K562 (cell line): ENCODE data around the gene QKI. TPM values are rescaled to one million over a fixed set of nuclear protein-coding genes. Genes with fewer than 3 reads are reported as not detected.

Source experiments
- BACH1 ChIP-seq: fragments of 200-800 bp; sonication (Bioruptor generic); IDR thresholded peaks from 2 replicates; pipeline ENCODE4 v1.6.1; 2016; ENCODE audit warnings: missing genetic modification characterization, missing compliant biosample characterization
- BRD4 ChIP-seq: fragments of 200-600 bp; sonication (generic); IDR thresholded peaks from 2 replicates; pipeline ENCODE4 v1.6.1; 2017; ENCODE audit warnings: inconsistent platforms
- BRD9 ChIP-seq: fragments of 450-650 bp; IDR thresholded peaks from 2 replicates; pipeline ENCODE4 v1.6.1; 2018; ENCODE audit warnings: low read depth; ENCODE audit not compliant: partially characterized antibody
- E2F3 ChIP-seq: fragments of 250-450 bp; sonication (Bioruptor Pico); IDR thresholded peaks from 2 replicates; pipeline ENCODE4 v1.4.0; 2020; ENCODE audit warnings: mild to moderate bottlenecking
- FOXK1 ChIP-seq: sonication (generic); formaldehyde crosslinking; IDR thresholded peaks from 2 replicates; pipeline ENCODE4 v1.8.0; 2022; ENCODE audit warnings: missing genetic modification reagents, mild to moderate bottlenecking, borderline replicate concordance
- HDGF ChIP-seq: fragments of 450-650 bp; IDR thresholded peaks from 2 replicates; pipeline ENCODE4 v1.6.1; 2016
- LARP7 ChIP-seq: fragments of 450-650 bp; IDR thresholded peaks from 2 replicates; pipeline ENCODE4 v1.6.1; 2016
- POLR2AphosphoS2 ChIP-seq: IDR thresholded peaks from 2 replicates; pipeline ENCODE4 v1.6.1; 2012; ENCODE audit warnings: low read length, improper control_type of control experiment
- SIN3B ChIP-seq: fragments of 450-650 bp; IDR thresholded peaks from 2 replicates; pipeline ENCODE4 v1.6.1; 2017; ENCODE audit warnings: low read depth, mild to moderate bottlenecking, moderate library complexity
- ZBTB33 ChIP-seq: sonication (generic); formaldehyde crosslinking; IDR thresholded peaks from 2 replicates; pipeline ENCODE4 v1.8.1; 2023; ENCODE audit warnings: mild to moderate bottlenecking, missing genetic modification reagents
- ZNF644 ChIP-seq: fragments of 200-800 bp; sonication (Bioruptor generic); IDR thresholded peaks from 2 replicates; pipeline ENCODE4 v1.6.1; 2016; ENCODE audit warnings: low read depth, missing genetic modification characterization, missing compliant biosample characterization
- polyA plus RNA-seq, 8 experiments: library from polyadenylated mRNA; depleted of rRNA in 4 of 8; stranded (reverse) in 5 of 8; unstranded in 3 of 8; fragments of >200 nt; fragmentation: Nextera tagmentation in 2 of 8; fragmentation: Illumina TruSeq in 1 of 8; extraction: Ambion mirVana in 2 of 8; extraction: Trizol in 1 of 8; gene quantifications; 2 replicates each; pipeline versions ENCODE4 v1.2.1 to v1.2.3, GENCODE V29; 2011 to 2014; ENCODE audit warnings: inconsistent platforms in 1 of 8, missing spikeins in 1 of 8
- total RNA-seq, 7 experiments: library from RNA; depleted of rRNA in 6 of 7; stranded (reverse); fragments of >200 nt in 6 of 7; fragmentation: Illumina TruSeq in 2 of 7; extraction: Trizol in 2 of 7; gene quantifications; 2 replicates each; pipeline versions ENCODE4 v1.2.1 to v1.2.3, GENCODE V29; 2011 to 2021; ENCODE audit warnings: low replicate concordance in 1 of 7
- TF ChIP-seq, protein P1 (sequence below), 2 experiments: fragments of 450-650 bp in 1 of 2; sonication (generic) in 1 of 2; formaldehyde crosslinking in 1 of 2; IDR thresholded peaks; 2 replicates each; pipeline versions ENCODE4 v1.7.1 to v1.9.0; 2016 to 2022; ENCODE audit warnings: inconsistent platforms in 1 of 2, mild to moderate bottlenecking in 1 of 2, missing genetic modification reagents in 1 of 2
- TF ChIP-seq, protein P2 (sequence below): IDR thresholded peaks from 2 replicates; pipeline ENCODE4 v1.6.1; 2016; ENCODE audit warnings: missing genetic modification characterization, missing compliant biosample characterization

QKI gene
- total and polyA plus RNA-seq, 9 of the 15 experiments (the other 6 are each of a cell fraction or from before 2014, with no cell fraction given): 20.4 to 215 (median 123) TPM

GRCh38 chr6:163415620-163416556 lies 1.4 kb downstream of the QKI start (continued):
- TF ChIP-seq, protein P1, sequence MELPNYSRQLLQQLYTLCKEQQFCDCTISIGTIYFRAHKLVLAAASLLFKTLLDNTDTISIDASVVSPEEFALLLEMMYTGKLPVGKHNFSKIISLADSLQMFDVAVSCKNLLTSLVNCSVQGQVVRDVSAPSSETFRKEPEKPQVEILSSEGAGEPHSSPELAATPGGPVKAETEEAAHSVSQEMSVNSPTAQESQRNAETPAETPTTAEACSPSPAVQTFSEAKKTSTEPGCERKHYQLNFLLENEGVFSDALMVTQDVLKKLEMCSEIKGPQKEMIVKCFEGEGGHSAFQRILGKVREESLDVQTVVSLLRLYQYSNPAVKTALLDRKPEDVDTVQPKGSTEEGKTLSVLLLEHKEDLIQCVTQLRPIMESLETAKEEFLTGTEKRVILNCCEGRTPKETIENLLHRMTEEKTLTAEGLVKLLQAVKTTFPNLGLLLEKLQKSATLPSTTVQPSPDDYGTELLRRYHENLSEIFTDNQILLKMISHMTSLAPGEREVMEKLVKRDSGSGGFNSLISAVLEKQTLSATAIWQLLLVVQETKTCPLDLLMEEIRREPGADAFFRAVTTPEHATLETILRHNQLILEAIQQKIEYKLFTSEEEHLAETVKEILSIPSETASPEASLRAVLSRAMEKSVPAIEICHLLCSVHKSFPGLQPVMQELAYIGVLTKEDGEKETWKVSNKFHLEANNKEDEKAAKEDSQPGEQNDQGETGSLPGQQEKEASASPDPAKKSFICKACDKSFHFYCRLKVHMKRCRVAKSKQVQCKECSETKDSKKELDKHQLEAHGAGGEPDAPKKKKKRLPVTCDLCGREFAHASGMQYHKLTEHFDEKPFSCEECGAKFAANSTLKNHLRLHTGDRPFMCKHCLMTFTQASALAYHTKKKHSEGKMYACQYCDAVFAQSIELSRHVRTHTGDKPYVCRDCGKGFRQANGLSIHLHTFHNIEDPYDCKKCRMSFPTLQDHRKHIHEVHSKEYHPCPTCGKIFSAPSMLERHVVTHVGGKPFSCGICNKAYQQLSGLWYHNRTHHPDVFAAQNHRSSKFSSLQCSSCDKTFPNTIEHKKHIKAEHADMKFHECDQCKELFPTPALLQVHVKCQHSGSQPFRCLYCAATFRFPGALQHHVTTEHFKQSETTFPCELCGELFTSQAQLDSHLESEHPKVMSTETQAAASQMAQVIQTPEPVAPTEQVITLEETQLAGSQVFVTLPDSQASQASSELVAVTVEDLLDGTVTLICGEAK (IDR thresholded peaks at IDR 0.05): peak; percentile 25
- TF ChIP-seq, protein P1 (CRISPR knock-in tag; IDR thresholded peaks at IDR 0.05): no peak
- TF ChIP-seq, protein P2, sequence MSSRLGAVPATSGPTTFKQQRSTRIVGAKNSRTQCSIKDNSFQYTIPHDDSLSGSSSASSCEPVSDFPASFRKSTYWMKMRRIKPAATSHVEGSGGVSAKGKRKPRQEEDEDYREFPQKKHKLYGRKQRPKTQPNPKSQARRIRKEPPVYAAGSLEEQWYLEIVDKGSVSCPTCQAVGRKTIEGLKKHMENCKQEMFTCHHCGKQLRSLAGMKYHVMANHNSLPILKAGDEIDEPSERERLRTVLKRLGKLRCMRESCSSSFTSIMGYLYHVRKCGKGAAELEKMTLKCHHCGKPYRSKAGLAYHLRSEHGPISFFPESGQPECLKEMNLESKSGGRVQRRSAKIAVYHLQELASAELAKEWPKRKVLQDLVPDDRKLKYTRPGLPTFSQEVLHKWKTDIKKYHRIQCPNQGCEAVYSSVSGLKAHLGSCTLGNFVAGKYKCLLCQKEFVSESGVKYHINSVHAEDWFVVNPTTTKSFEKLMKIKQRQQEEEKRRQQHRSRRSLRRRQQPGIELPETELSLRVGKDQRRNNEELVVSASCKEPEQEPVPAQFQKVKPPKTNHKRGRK: peak; percentile 52; the same call in 1 of the 2 replicates
- TF ChIP-seq E2F3 (CRISPR knock-in tag): no peak
- TF ChIP-seq BRD4: peak; percentile 71; the same call in 1 of the 2 replicates
- peak; percentile 18; the same call in 1 of the 2 replicates for TF ChIP-seq LARP7
- no peak; the same call in none of the 2 replicates for TF ChIP-seq SIN3B
- TF ChIP-seq HDGF: no peak
- TF ChIP-seq POLR2AphosphoS2: no peak
- TF ChIP-seq BRD9: peak; percentile 34
- TF ChIP-seq FOXK1 (CRISPR knock-in tag): 0 out of 2 replicates have a peak, but pooled peaks have one; percentile 45
- TF ChIP-seq ZBTB33: 0 out of 2 replicates have a peak, but pooled peaks have one; percentile 8
- TF ChIP-seq ZNF644 (tag): no peak
- 0 out of 2 replicates have a peak, but pooled peaks have one; percentile 36 for TF ChIP-seq BACH1 (tag)
